NCI-H774 (cell line): ENCODE results near the gene PLET1.
"Not testable (repeated sequence)": the region's sequence is repeated elsewhere in the genome, so short reads cannot be mapped to it uniquely, and the experiment has no call there.

Experiments
- DNase-seq: peaks from one replicate; lab custom pipeline; 2025; lab: John Stamatoyannopoulos, UW

PLET1 gene

GRCh38 chr11:112211536-112211935 is 49.1 kb downstream of the PLET1 start:
- DNase-seq = no peak

- DNase-seq = no peak
Measured at GRCh38 chr11:112210890-112211289, 49.8 kb downstream of the PLET1 start.

- DNase-seq = no peak
Measured at GRCh38 chr11:112206071-112206470, 54.6 kb downstream of the PLET1 start.

GRCh38 chr11:112200252-112200651 is 60.4 kb downstream of the PLET1 start:
- DNase-seq = no peak

- DNase-seq = not testable (repeated sequence)
Measured at GRCh38 chr11:112199101-112199500, 61.6 kb downstream of the PLET1 start.
